Heart left ventricle (tissue), 13 donors: ENCODE results near the gene TEX30.

Experiments
- CTCF ChIP-seq, 12 donors: fragments of 200-600 bp; sonication (generic) in 4 of 12; IDR thresholded peaks; one replicate each; pipeline versions ENCODE4 v1.5.0 to v1.8.0; 2018 to 2022; ENCODE audit warnings: antibody characterized with exemption in 12 of 12, mild to moderate bottlenecking in 5 of 12
- POLR2A ChIP-seq, 2 donors: fragments of 450-650 bp; IDR thresholded peaks; one replicate each; pipeline ENCODE4 v1.6.1; 2017; ENCODE audit warnings: antibody characterized with exemption in 2 of 2, mild to moderate bottlenecking in 2 of 2, moderate library complexity in 2 of 2
- donor health status: ischemic (EF 13 %, LVEDD 7.1; RV severe dilation, severe dysfunction).
- donor health status: DM: no; HTN: yes; CAD: no.
- donor health status: DM: no; HTN: no; CAD: no.
- donor health status: ischemic (EF 25% LVEDD 6.9; RV normal size, moderate dysfunction).
- donor health status: ischemic (EF 25% LVEDD 5.7; RV mildly dilated, moderate dysfunction).
- donor health status: ischemic (EF 35%, LVEDD 5.7; RV mildly dilated, moderate dysfunction).
- donor health status: nonischemic (EF 11% LVEDD 7.7; RV severe dilation, severe dysfunction).
- donor health status: DM: yes; HTN: yes; CAD: no.
- donor health status: PGD.
- donor health status: ischemic (EF 29% LVEDD 5.4; RV normal size, mild dysfunction).
- donor health status: nonischemic (EF 23%, LVEDD 6.1; RV moderate dilation, normal function).

GRCh38 chr13:102774591-102775520, 1.3 kb upstream of the TEX30 start:
- TF ChIP-seq CTCF (IDR thresholded peaks at IDR 0.05) = no peak
- TF ChIP-seq POLR2A (IDR thresholded peaks at IDR 0.05) = no peak
